HL-60 (cell line): ENCODE measurements around the gene PCNX2.

Experiments used
- DNase-seq, 2 experiments: peaks; one replicate each; pipeline ENCODE4 v3.0.0-alpha.2; 2010 to 2020; ENCODE audit warnings: low read depth in 1 of 2, low spot score in 1 of 2
- H3K27ac ChIP-seq: fragments of 250-450 bp; sonication (Bioruptor Pico); replicated peaks from 2 replicates; pipeline ENCODE4 v1.5.1; 2020; ENCODE audit warnings: mild to moderate bottlenecking, moderate library complexity
- H3K27me3 ChIP-seq: fragments of 250-450 bp; sonication (Bioruptor Pico); 2 replicates; pipeline ENCODE4 v1.5.1; 2021; ENCODE audit warnings: mild to moderate bottlenecking, moderate library complexity; ENCODE audit not compliant: insufficient read depth, poor library complexity, severe bottlenecking
- H3K4me3 ChIP-seq: replicated peaks from 2 replicates; pipeline ENCODE4 v1.5.1; 2011; ENCODE audit warnings: mild to moderate bottlenecking, control low read depth, low read length; ENCODE audit not compliant: insufficient read depth
- CTCF ChIP-seq: IDR thresholded peaks from one replicate; pipeline ENCODE4 v1.5.1; 2011; ENCODE audit warnings: low read length, control low read depth, inconsistent platforms; ENCODE audit not compliant: insufficient read depth
- GABPA ChIP-seq: IDR thresholded peaks from 2 replicates; pipeline ENCODE4 v1.6.1; 2012; ENCODE audit warnings: low read depth
- POLR2AphosphoS5 ChIP-seq: IDR thresholded peaks from 2 replicates; pipeline ENCODE4 v1.6.1; 2012; ENCODE audit warnings: low read depth
- REST ChIP-seq: IDR thresholded peaks from 2 replicates; pipeline ENCODE4 v1.6.1; 2012; ENCODE audit warnings: low read depth; ENCODE audit not compliant: insufficient replicate concordance
- SPI1 ChIP-seq: IDR thresholded peaks from 2 replicates; pipeline ENCODE4 v1.6.1; 2012; ENCODE audit warnings: low read depth, mild to moderate bottlenecking, borderline replicate concordance

Gene PCNX2

GRCh38 chr1:233337505-233337904 is 42.0 kb upstream of the PCNX2 start:
- Histone ChIP-seq H3K27me3 (no peaks in the 10 kb centered on the region), H3K4me3 (no peak overlapping the region), H3K27ac (no peak overlapping the region)
- no peak for TF ChIP-seq SPI1
- no peak for TF ChIP-seq GABPA
- no peak for TF ChIP-seq REST
- no peak for TF ChIP-seq CTCF
- TF ChIP-seq POLR2AphosphoS5, result no peak
- DNase-seq, result no peak

GRCh38 chr1:233336554-233337456 is 41.3 kb upstream of the PCNX2 start:
- no peaks in the 10 kb centered on the region for H3K27me3 ChIP-seq
- no peak for TF ChIP-seq REST
- no peak for TF ChIP-seq POLR2AphosphoS5
- no peak for DNase-seq
- H3K27ac ChIP-seq, result no peak overlapping the region
- H3K4me3 ChIP-seq, result no peak overlapping the region

GRCh38 chr1:233334092-233334491 is 38.6 kb upstream of the PCNX2 start:
- no peak overlapping the region for H3K4me3 ChIP-seq
- no peak overlapping the region for H3K27ac ChIP-seq
- no peak for DNase-seq
- no peaks in the 10 kb centered on the region for H3K27me3 ChIP-seq
- TF ChIP-seq SPI1, result no peak
- no peak for TF ChIP-seq REST
- TF ChIP-seq GABPA, result no peak
- no peak for TF ChIP-seq POLR2AphosphoS5
- no peak for TF ChIP-seq CTCF
